ENCODE measurements around the gene PBRM1.
"Not testable (repeated sequence)": the region's sequence is repeated elsewhere in the genome, so short reads cannot be mapped to it uniquely, and the experiment has no call there.

Gene PBRM1

DNA sequence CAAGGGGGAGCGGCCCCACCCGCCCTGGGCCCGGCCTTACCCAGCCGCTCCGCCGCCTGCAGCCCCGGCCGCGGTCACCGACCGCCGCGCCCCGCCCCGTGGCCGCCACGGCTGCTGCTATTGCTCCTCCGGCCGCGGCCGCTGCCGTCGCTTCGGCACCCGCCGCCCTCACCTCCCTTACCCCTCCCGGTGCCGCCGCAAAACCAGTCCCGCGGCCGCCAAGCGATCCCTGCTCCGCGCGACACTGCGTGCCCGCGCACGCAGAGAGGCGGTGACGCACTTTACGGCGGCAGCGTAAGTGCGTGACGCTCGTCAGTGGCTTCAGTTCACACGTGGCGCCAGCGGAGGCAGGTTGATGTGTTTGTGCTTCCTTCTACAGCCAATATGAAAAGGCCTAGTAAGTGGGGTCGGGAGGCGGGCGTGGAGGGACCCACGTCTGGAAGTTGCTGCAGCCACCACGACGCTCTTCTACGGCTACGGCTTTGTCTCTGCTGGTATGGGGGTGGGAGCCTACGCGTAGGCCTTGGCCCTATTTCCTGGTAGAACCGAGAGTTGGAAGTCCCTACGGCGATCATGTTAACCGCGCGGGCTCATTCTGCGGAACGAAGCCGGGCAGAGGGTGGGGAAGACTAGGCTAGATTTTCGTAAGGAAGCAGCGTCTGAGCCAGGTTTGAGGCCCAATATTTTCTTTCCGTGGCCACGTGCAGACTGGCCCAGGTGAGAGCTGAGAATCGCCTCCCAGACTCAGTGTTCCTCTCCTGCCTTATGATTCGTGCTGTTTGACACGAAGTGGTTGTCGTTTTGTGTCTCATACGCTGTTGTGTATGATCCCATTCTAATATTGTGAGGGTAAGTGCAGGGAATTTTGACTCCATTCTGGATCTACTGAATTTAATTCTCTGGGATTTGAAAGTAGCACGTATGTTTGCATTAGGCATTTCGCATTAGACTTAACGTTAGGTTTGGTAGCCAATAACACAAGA is at the start of gene PBRM1, which contains the start of gene GNL3:
Gene PBRM1 (minus strand): TSS at position 205 of the 983 bp plus-strand sequence.
Gene GNL3 (plus strand): TSS at position 324 of the 983 bp plus-strand sequence. CDS start 61 bp downstream, at position 385.
- peak; percentile 87 for DNase-seq (ENCODE audit: low read depth)

DNA sequence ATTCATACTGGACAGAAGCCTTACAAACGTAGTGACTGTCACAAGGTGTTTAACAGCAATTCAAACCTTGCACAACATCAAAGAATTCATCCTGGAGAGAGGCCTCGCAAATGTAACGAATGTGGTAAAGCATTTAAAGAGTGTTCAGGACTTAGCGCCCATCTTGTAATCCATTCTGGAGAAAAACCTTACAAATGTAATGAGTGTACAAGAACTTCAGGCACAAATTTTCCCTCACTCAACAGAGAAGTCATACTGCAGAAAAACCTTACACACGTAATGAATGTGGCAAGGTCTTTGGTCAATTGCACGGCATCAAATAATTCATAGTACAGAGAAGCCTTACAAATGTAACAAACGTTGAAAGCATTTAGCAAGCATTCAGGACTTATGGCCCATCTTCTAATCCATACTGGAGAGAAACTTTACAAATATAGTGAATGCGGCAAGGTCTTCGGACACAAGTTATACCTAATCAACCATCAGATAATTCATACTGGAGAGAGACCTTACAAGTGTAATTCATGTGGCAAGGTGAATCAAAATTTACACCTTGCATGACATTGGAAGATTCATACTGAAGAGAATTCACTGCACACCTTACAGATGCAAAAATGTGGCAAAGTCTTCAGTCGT is 47.7 kb upstream of the PBRM1 start:
- no peak for DNase-seq (ENCODE audit: low read depth)

- no peak for DNase-seq (ENCODE audit: low read depth)
Measured at GRCh38 chr3:52731590-52731989, 45.9 kb upstream of the PBRM1 start.

DNA sequence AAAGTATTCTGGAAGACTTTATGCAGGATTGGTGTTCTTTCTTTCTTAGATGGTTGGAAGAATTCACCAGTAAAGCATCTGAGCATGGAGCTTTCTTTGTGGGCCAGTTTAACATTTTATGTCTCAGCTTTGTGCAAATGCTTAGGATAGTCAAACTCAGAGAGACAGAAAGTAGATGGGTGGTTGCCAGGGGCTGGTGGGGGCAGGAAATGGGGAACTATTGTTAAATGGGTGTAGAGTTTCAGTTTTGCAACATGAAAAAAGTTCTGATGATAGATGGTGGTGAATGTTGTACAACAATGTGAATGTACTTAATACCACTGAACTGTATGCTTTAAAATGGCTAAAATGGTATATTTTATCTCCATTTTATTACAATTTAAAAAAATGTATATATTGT is 45.0 kb upstream of the PBRM1 start:
- no peak for DNase-seq (ENCODE audit: low read depth)

GRCh38 chr3:52728753-52729152 is 43.0 kb upstream of the PBRM1 start:
- DNase-seq (ENCODE audit: low read depth) = not testable (repeated sequence)

DNA sequence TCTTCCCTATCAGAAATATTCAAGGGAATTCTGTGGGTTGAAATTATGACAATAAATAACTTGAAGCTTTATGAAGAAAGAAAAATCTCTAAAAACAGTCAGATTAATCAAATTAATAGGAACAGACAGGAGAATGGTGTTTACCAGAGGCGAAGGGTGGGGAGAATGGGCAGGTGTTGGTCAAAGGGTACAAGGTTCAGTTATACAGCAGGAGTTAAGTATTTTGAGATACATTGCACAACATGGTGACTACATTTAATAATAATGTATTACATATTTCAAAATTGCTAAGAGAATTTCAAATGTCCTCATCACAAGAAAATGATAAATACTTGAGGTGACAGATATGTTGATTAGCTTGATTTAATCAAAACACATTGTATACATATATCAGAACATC is 38.8 kb upstream of the PBRM1 start:
- DNase-seq (ENCODE audit: low read depth) = no peak

DNA sequence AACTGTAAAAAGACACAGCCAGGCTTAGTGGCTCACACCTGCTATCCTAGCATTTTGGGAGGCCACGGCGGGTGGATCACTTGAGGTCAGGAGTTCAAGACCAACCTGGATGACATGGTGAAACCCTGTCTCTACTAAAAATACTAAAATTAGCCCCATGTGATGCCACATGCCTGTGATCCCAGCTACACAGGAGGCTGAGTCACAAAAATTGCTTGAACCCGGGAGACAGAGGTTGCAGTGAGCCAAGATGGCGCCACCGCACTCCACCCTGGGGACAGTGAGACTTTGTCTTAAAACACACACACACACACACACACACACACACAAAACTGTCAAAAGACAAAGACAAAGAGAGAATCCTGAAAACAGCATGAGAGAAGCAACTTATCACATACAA is 38.2 kb upstream of the PBRM1 start:
- DNase-seq (ENCODE audit: low read depth) = no peak

DNA sequence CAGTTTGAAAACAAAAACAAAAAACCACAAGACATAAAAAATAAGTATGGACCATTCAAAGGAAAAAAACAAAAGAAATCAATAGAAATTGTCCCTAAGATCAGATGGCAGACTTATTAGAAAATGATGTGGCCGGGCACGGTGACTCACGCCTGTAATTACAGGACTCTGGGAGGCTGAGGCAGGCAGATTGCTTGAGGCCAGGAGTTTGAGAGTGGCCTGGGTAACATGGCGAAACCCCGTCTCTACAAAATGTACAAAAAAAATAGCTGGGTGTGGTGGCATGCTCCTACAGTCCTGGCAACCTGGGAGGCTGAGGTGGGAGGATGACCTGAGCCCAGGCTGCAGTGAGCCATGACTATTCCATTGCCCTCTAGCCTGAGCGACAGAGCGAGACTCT is 36.8 kb upstream of the PBRM1 start:
- no peak for DNase-seq (ENCODE audit: low read depth)

DNA sequence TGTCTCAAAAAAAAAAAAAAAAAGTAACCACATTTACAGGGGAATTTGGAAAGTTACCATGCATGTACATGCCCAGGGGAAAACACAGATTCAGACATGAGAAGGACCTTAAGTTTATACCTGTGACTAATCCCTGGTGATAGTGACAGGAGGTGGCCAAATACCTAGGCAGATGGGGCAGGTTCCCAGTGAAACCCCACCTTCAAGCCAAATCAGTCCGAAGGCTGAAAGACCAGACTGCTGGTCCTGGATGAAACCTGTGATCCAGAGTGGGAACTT is 36.0 kb upstream of the PBRM1 start:
- no peak for DNase-seq (ENCODE audit: low read depth)

DNA sequence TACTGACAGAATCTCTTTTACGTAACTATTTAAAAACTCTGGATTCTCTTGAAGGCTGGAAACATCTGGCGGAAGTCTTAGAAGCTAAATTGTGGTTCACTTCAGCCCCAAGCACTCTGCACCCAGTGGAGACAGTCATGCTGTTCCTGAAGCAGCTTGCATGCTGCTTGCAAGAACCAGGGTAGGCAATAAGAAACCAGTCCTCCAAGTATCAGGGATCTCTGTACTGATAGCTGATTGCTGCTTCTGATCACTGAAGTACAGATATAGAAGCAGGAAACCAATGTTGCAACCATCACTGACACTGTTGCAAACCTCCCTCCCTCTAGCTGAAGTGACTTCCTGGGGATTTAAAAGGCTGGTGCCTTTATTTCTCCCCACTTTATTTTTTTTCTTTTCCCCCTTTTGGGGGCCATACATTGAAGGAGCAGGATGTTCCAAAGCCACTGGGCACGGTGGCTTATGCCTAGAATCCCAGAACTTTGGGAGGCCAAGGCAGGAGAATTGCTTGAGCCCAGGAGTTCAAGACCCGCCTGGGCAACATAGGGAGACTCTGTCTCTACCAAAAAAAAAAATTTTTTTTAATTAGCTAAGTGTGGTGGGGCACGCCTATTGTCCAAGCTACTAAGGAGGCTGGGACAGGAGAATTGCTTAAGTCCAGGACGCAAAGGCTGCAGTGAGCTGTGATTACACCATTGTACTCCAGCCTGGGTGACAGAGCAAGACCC is 35.5 kb upstream of the PBRM1 start:
- DNase-seq (ENCODE audit: low read depth) = no peak

DNA sequence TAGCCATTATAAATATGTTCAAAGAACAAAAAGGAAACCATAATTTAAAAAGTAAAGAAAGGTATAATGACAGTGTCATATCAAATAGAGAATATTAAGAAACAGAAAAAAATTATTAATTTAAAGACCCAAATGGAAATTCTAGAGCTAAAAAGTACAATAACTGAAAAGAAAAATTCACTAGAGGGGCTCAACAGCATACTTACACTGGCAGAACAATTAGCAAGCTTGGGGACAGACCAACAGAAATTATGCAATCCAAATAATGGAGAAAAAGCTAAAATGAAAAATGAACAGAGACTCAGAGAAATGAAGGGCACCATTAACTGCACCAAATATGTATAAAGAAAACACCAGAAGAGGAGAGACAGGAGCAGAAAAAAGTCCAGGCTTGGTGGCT is 33.9 kb upstream of the PBRM1 start:
- no peak for DNase-seq (ENCODE audit: low read depth)

DNA sequence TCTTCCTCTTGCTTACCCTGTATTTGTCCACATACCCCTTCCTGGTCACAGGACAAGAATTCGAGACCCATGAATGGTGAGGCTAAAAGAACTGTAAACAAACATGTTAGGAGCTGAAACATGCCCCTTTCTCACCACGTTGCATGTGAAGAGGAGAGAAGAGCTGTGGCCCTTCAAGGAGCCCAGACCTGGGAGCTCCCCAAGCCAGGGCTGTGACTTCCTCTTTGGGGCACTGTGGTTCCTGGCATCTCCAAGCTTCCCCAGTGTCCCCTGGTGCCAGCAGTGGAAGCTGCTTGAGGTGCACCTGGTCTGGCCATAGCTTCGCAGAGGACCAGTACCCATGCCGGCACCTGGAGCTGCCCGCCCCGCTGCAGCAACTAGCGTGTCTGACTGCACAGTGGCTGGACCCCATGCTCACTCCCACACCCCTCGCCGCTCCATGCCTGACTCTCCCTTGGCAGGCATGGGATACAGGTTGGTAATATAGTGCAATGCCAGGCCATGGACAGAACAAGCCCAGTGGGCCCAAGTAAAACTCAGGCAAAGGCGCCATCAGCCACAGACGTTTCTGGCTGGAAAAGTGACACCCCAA is 30.1 kb upstream of the PBRM1 start:
- DNase-seq (ENCODE audit: low read depth) = no peak

GRCh38 chr3:52714335-52715302 is 28.9 kb upstream of the PBRM1 start:
- no peak for DNase-seq (ENCODE audit: low read depth)

GRCh38 chr3:52712291-52713212 is 26.8 kb upstream of the PBRM1 start:
- DNase-seq (ENCODE audit: low read depth) = no peak

- no peak for DNase-seq (ENCODE audit: low read depth)
Measured at GRCh38 chr3:52710512-52710911, 24.8 kb upstream of the PBRM1 start.

- DNase-seq (ENCODE audit: low read depth) = no peak
Measured at GRCh38 chr3:52707585-52707984, 21.9 kb upstream of the PBRM1 start.

- DNase-seq (ENCODE audit: low read depth) = peak; percentile 78
Measured at GRCh38 chr3:52705688-52706686, 20.3 kb upstream of the PBRM1 start, which contains the start of the genes GLT8D1 and SPCS1. Gene GLT8D1, minus strand, starts transcription at chr3:52705791. Its CDS starts 5,331 bp downstream, at chr3:52700460. Gene SPCS1, plus strand, starts transcription at chr3:52706106. Its CDS starts 141 bp downstream, at chr3:52706247.

- no peak for DNase-seq (ENCODE audit: low read depth)
Measured at GRCh38 chr3:52705438-52705687, 19.6 kb upstream of the PBRM1 start.
